Retinal pigment epithelial cell (primary cell): ENCODE data around the gene NADK2.

Experiments used
- DNase-seq: peaks from one replicate; pipeline ENCODE4 v3.0.0-alpha.2; 2010; ENCODE audit warnings: low read depth
- H3K4me3 ChIP-seq: 2 replicates; pipeline ENCODE4 v1.5.1; 2011; ENCODE audit warnings: mild to moderate bottlenecking, low read length, control low read depth, moderate library complexity
- CTCF ChIP-seq: conservative IDR thresholded peaks from 2 replicates; pipeline ENCODE4 v1.5.1; 2011; ENCODE audit warnings: low read depth, low read length, control low read depth, inconsistent platforms

NADK2 gene

GRCh38 chr5:36164461-36164860, 77.3 kb downstream of the NADK2 start:
- no peak for DNase-seq
- H3K4me3 ChIP-seq: no peak overlapping the region
- TF ChIP-seq CTCF: no peak

- no peak overlapping the region for H3K4me3 ChIP-seq
- TF ChIP-seq CTCF: no peak
- no peak for DNase-seq
These were observed 78.8 kb downstream of the NADK2 start for GRCh38 chr5:36162810-36163486.

GRCh38 chr5:36161361-36161760, 80.4 kb downstream of the NADK2 start:
- DNase-seq: no peak
- H3K4me3 ChIP-seq: no peak overlapping the region
- no peak for TF ChIP-seq CTCF

- no peak overlapping the region for H3K4me3 ChIP-seq
- TF ChIP-seq CTCF: no peak
- no peak for DNase-seq
These were observed 81.1 kb downstream of the NADK2 start for GRCh38 chr5:36160617-36161016.

- no peak overlapping the region for H3K4me3 ChIP-seq
- no peak for TF ChIP-seq CTCF
These were observed 83.6 kb downstream of the NADK2 start for GRCh38 chr5:36158144-36158543.

GRCh38 chr5:36156619-36157018, 85.1 kb downstream of the NADK2 start:
- no peak for TF ChIP-seq CTCF
- peak; percentile 48 for DNase-seq
- H3K4me3 ChIP-seq: no peak overlapping the region

More at GRCh38 chr5:36158144-36158543, 83.6 kb downstream of the NADK2 start:
- DNase-seq: peak; percentile 15

- DNase-seq: peak; percentile 14
- TF ChIP-seq CTCF: no peak
- no peak overlapping the region for H3K4me3 ChIP-seq
These were observed 85.6 kb downstream of the NADK2 start for GRCh38 chr5:36156121-36156601.
